Endothelial cell of umbilical vein (primary cell): ENCODE measurements around the gene MRPS30. TPM values are rescaled to one million over a fixed set of nuclear protein-coding genes. Genes with fewer than 3 reads are reported as not detected.

Experiments used
- BruUV-seq: library from RNA; stranded (reverse); fragments of 400-500 nt; replicated peaks from 2 replicates; lab custom pipeline; 2021; lab: Mats Ljungman, UMichigan
- CTCF ChIA-PET: fragments of 300-600, 350-600 bp; sonication (Branson Sonifier 250); formaldehyde crosslinking; loops from one replicate; lab custom pipeline; 2021; ENCODE audit warnings: antibody characterized with exemption, inconsistent platforms; lab: Charles Lee
- POLR2A ChIA-PET: fragments of 300-600, 350-600 bp; sonication (Branson Sonifier 250); formaldehyde crosslinking; loops from one replicate; lab custom pipeline; 2021; ENCODE audit warnings: antibody characterized with exemption, inconsistent platforms; lab: Charles Lee
- DNase-seq: peaks from one replicate; pipeline ENCODE4 v3.0.0-alpha.2; 2011; ENCODE audit warnings: low read depth, low spot score
- FAIRE-seq: peaks from 2 replicates; lab custom pipeline; 2011; peaks lifted over from hg19 to GRCh38; lab: Jason Lieb, UNC
- H2AFZ ChIP-seq: 2 replicates; pipeline ENCODE4 v1.6.0; 2012; ENCODE audit warnings: low read depth, low read length, control low read depth, inconsistent platforms
- H3K27ac ChIP-seq: 2 replicates; pipeline ENCODE4 v1.5.1; 2011; ENCODE audit warnings: low read depth, mild to moderate bottlenecking, control low read depth, low read length, moderate library complexity; ENCODE audit not compliant: insufficient read depth
- H3K27me3 ChIP-seq, 2 experiments: 2 replicates each; pipeline versions ENCODE4 v1.6.0 to v1.6.1; 2011; ENCODE audit warnings: low read length in 2 of 2, mixed read lengths in 1 of 2; ENCODE audit not compliant: control insufficient read depth in 2 of 2, insufficient read depth in 2 of 2
- H3K36me3 ChIP-seq, 2 experiments: 2 replicates in 1 of 2; 3 replicates in 1 of 2; pipeline ENCODE4 v1.5.1; 2011; ENCODE audit warnings: low read length in 2 of 2, mild to moderate bottlenecking in 1 of 2, moderate library complexity in 1 of 2; ENCODE audit not compliant: control insufficient read depth in 2 of 2, insufficient read depth in 2 of 2; ENCODE audit errors: extremely low read depth in 1 of 2
- H3K4me1 ChIP-seq: 3 replicates; pipeline ENCODE4 v1.5.1; 2011; ENCODE audit warnings: mild to moderate bottlenecking, low read length; ENCODE audit not compliant: control insufficient read depth, insufficient read depth; ENCODE audit errors: extremely low read depth
- H3K4me2 ChIP-seq: 2 replicates; pipeline ENCODE4 v1.6.1; 2011; ENCODE audit warnings: low read length, control low read depth, mixed read lengths; ENCODE audit not compliant: insufficient read depth
- H3K4me3 ChIP-seq, 3 experiments: fragments of 200-600 bp in 1 of 3; sonication (generic), shearing (Covaris generic) in 1 of 3; replicated peaks in 1 of 3; 2 replicates each; pipeline ENCODE4 v1.5.1; 2011 to 2016; ENCODE audit warnings: control low read depth in 3 of 3, low read length in 3 of 3, mild to moderate bottlenecking in 2 of 3, inconsistent platforms in 1 of 3, low read depth in 1 of 3, moderate library complexity in 1 of 3; ENCODE audit not compliant: insufficient read depth in 1 of 3
- H3K79me2 ChIP-seq: 2 replicates; pipeline ENCODE4 v1.6.0; 2012; ENCODE audit warnings: low read length, inconsistent platforms; ENCODE audit not compliant: control insufficient read depth, insufficient read depth
- H3K9ac ChIP-seq: replicated peaks from 2 replicates; pipeline ENCODE3; 2011; ENCODE audit warnings: low read length, control low read depth; ENCODE audit not compliant: insufficient read depth; ENCODE audit errors: extremely low read depth
- H3K9me1 ChIP-seq: replicated peaks from 3 replicates; pipeline ENCODE4 v1.6.0; 2011; ENCODE audit warnings: mild to moderate bottlenecking, low read length; ENCODE audit not compliant: control insufficient read depth, insufficient read depth; ENCODE audit errors: extremely low read depth
- H3K9me3 ChIP-seq: replicated peaks from 2 replicates; pipeline ENCODE4 v1.5.1; 2012; ENCODE audit warnings: low read length, inconsistent platforms; ENCODE audit not compliant: control insufficient read depth, insufficient read depth
- H4K20me1 ChIP-seq: replicated peaks from 2 replicates; pipeline ENCODE3; 2011; ENCODE audit warnings: mild to moderate bottlenecking, low read length; ENCODE audit not compliant: control insufficient read depth, insufficient read depth; ENCODE audit errors: extremely low read depth
- CTCF ChIP-seq, 2 donors: IDR thresholded peaks; 1 replicate in 1 of 2; 2 replicates in 1 of 2; pipeline ENCODE4 v1.5.1; 2011; ENCODE audit warnings: low read length in 2 of 2, mild to moderate bottlenecking in 2 of 2, moderate library complexity in 2 of 2, control low read depth in 1 of 2, inconsistent platforms in 1 of 2, low read depth in 1 of 2; ENCODE audit not compliant: insufficient read depth in 1 of 2; ENCODE audit errors: extremely low read depth in 1 of 2
- EZH2 ChIP-seq: IDR thresholded peaks from 2 replicates; pipeline ENCODE4 v1.6.1; 2012; ENCODE audit warnings: borderline replicate concordance, low read depth, mild to moderate bottlenecking, moderate library complexity, low read length, inconsistent platforms; ENCODE audit not compliant: severe bottlenecking
- FOS ChIP-seq: IDR thresholded peaks from 2 replicates; pipeline ENCODE4 v1.6.1; 2011; ENCODE audit warnings: mild to moderate bottlenecking, low read length, moderate library complexity, borderline replicate concordance; ENCODE audit not compliant: insufficient read depth
- GATA2 ChIP-seq: IDR thresholded peaks from 2 replicates; pipeline ENCODE4 v1.7.0; 2011; ENCODE audit warnings: low read depth, mild to moderate bottlenecking, moderate library complexity, mixed read lengths, low read length; ENCODE audit not compliant: insufficient read length, insufficient read depth
- JUN ChIP-seq: IDR thresholded peaks from 2 replicates; pipeline ENCODE4 v1.6.1; 2011; ENCODE audit warnings: borderline replicate concordance, low read depth; ENCODE audit not compliant: insufficient read length, insufficient read depth
- MAX ChIP-seq: IDR thresholded peaks from 2 replicates; pipeline ENCODE4 v1.6.1; 2011; ENCODE audit not compliant: insufficient read depth, insufficient read length
- MYC ChIP-seq: IDR thresholded peaks from one replicate; pipeline ENCODE4 v1.6.1; 2011; ENCODE audit warnings: mild to moderate bottlenecking, low read depth, low read length
- POLR2A ChIP-seq: IDR thresholded peaks from 2 replicates; pipeline ENCODE4 v1.6.1; 2012; ENCODE audit warnings: low read depth, mild to moderate bottlenecking, control low read depth, low read length
- POLR2AphosphoS5 ChIP-seq: IDR thresholded peaks from 2 replicates; pipeline ENCODE4 v1.6.1; 2012; ENCODE audit warnings: low read depth, mild to moderate bottlenecking, control low read depth, low read length, moderate library complexity; ENCODE audit not compliant: insufficient read depth
- dilution Hi-C: fragments of 300-500 bp; cut with MboI; formaldehyde crosslinking; loops from one replicate; pipeline ENCODE4 v1.15.0; 2019; ENCODE audit warnings: low sequenced_read_pairs; ENCODE audit not compliant: extremely low pct_ligation_motif_present
- intact Hi-C: fragments of 100-400 bp; cut with micrococcal nuclease; formaldehyde crosslinking; loops from one replicate; pipeline ENCODE4 v1.10.0; 2022
- polyA plus RNA-seq, 4 experiments: library from polyadenylated mRNA; depleted of rRNA in 3 of 4; stranded (reverse) in 3 of 4; unstranded in 1 of 4; fragments of >200 nt; gene quantifications; 2 replicates each; pipeline versions ENCODE4 v1.2.1 to v1.2.3, GENCODE V29; 2011 to 2012; ENCODE audit warnings: missing spikeins in 1 of 4
- total RNA-seq: library from RNA; stranded (reverse); gene quantifications from 2 replicates; pipeline ENCODE4 v1.2.3, GENCODE V29; 2021

The MRPS30 gene
- total and polyA plus RNA-seq, 2 donors (not counting 3 experiments of a cell fraction or from before 2014, with no cell fraction given) = 33.8 to 34.6 TPM

GRCh38 chr5:44769877-44770209 is 38.9 kb upstream of the MRPS30 start:
- Histone ChIP-seq H3K9me3 (no peaks in the 10 kb centered on the region), H4K20me1 (no peaks in the 10 kb centered on the region), H3K36me3 (no peaks in the 10 kb centered on the region), H3K4me3 (no peak overlapping the region), H3K9ac (no peak overlapping the region), H3K27ac (no peak overlapping the region), H3K4me1 (no peaks in the 10 kb centered on the region), H2AFZ (no peak overlapping the region), H3K4me2 (no peak overlapping the region), H3K9me1 (no peaks in the 10 kb centered on the region), H3K79me2 (no peaks in the 10 kb centered on the region), H3K27me3 (no peaks in the 10 kb centered on the region)
- no peak for TF ChIP-seq JUN
- no peak for TF ChIP-seq POLR2A
- no peak for TF ChIP-seq MYC
- TF ChIP-seq GATA2 = no peak
- no peak for TF ChIP-seq EZH2
- no peak for TF ChIP-seq POLR2AphosphoS5
- no peak for TF ChIP-seq MAX
- no peak for TF ChIP-seq CTCF (IDR thresholded peaks at IDR 0.05; ENCODE audit: extremely low read depth in 1 of 2, insufficient read depth in 1 of 2, low read depth in 1 of 2, low read length in 2 of 2)
- no peak for TF ChIP-seq FOS
- no TSS peak for BruUV-seq
- dilution Hi-C loops = no loop called here
- ChIA-PET CTCF (no interaction called here), POLR2A (no interaction called here)
- DNase-seq (no peak), FAIRE-seq (no peak)
- intact Hi-C loops = loop anchor here (5.0 to 10.0 kb wide), 2 partner anchors 438 to 1135 kb away; no protein-coding TSS in a partner anchor
